Measurements from ENCODE around the gene SP2. TPM values are rescaled to one million over a fixed set of nuclear protein-coding genes. Genes with fewer than 3 reads are reported as not detected.

Gene SP2
- total and polyA plus RNA-seq, 5 experiments from 2014 or later, result 4.5 to 31.7 (median 13.0) TPM

- Mint-ChIP-seq H3K9me3 (no peaks in the 10 kb centered on the region), H3K27me3 (no peaks in the 10 kb centered on the region), H3K4me3 (peak overlapping the region in 6 of 10 donors; percentile 16 to 75 (median 52)), H3K36me3 (no peaks in the 10 kb centered on the region), H3K4me1 (peaks cover 22 to 44% (median 35%) of the 10 kb centered on the region in 4 donors), H3K27ac (peak overlapping the region in 3 of 10 donors; percentile 7 to 84 (median 53))
- POLR2A ChIA-PET, result interaction anchor here (0.8 to 1.1 kb wide), 4 partner anchors 12 to 53 kb away, joined by 3 to 7 read pairs (median 3); partner anchors contain the start of genes LRRC46, MRPL10, SCRN2 and SP2
- DNase-seq, result no peak
- no peak for ATAC-seq
Measured at GRCh38 chr17:47883589-47884426, 12.2 kb upstream of the SP2 start.

GRCh38 chr17:47884427-47884740, 11.7 kb upstream of the SP2 start:
- ATAC-seq, result no peak
- H3K36me3 Mint-ChIP-seq, result no peaks in the 10 kb centered on the region
- peak overlapping the region in 2 of 10 donors; percentile 43 to 82 for H3K27ac Mint-ChIP-seq
- DNase-seq, result no peak
- H3K4me1 Mint-ChIP-seq, result peaks cover 19 to 40% (median 33%) of the 10 kb centered on the region in 4 donors
- H3K9me3 Mint-ChIP-seq, result no peaks in the 10 kb centered on the region
- H3K4me3 Mint-ChIP-seq, result peak overlapping the region in 6 of 10 donors; percentile 59 to 83 (median 66)
- POLR2A ChIA-PET, result interaction anchor here (0.8 to 1.1 kb wide), 3 partner anchors 11 to 53 kb away, joined by 3 to 7 read pairs (median 3); partner anchors contain the start of genes LRRC46, MRPL10, SCRN2 and SP2
- H3K27me3 Mint-ChIP-seq, result no peaks in the 10 kb centered on the region

GRCh38 chr17:47884905-47885730, 10.9 kb upstream of the SP2 start:
- Mint-ChIP-seq H3K4me3 (peak overlapping the region in 9 of 10 donors; percentile 10 to 83 (median 61)), H3K27me3 (no peaks in the 10 kb centered on the region), H3K36me3 (no peaks in the 10 kb centered on the region), H3K9me3 (no peaks in the 10 kb centered on the region), H3K4me1 (peaks cover 22 to 46% (median 37%) of the 10 kb centered on the region in 4 donors), H3K27ac (peak overlapping the region in 6 of 10 donors; percentile 5 to 87 (median 54))
- POLR2A ChIA-PET, result interaction anchor here (1.0 to 1.3 kb wide), 3 partner anchors 10 to 54 kb away, joined by 3 to 7 read pairs (median 6); partner anchors contain the start of genes LRRC46, MRPL10 and SP2
- DNase-seq (peak in 7 of 10 donors; percentile 2 to 36 (median 26)), ATAC-seq (peak; percentile 40 to 74)

GRCh38 chr17:47888293-47888692, 7.7 kb upstream of the SP2 start:
- POLR2A ChIA-PET, result interaction anchor here (9.5 kb wide), 1 partner anchor 44 kb away, joined by 203 read pairs; the partner anchor contains the start of genes SCRN2 and SP6
- no peak overlapping the region for H3K27ac Mint-ChIP-seq
- no peaks in the 10 kb centered on the region for H3K27me3 Mint-ChIP-seq
- peaks cover 19 to 40% (median 33%) of the 10 kb centered on the region in 4 donors for H3K4me1 Mint-ChIP-seq
- ATAC-seq (no peak), DNase-seq (no peak)
- H3K9me3 Mint-ChIP-seq, result no peaks in the 10 kb centered on the region
- no peaks in the 10 kb centered on the region for H3K36me3 Mint-ChIP-seq
- no peak overlapping the region for H3K4me3 Mint-ChIP-seq

GRCh38 chr17:47889734-47890529, 6.1 kb upstream of the SP2 start:
- Mint-ChIP-seq H3K9me3 (no peaks in the 10 kb centered on the region), H3K27me3 (no peaks in the 10 kb centered on the region), H3K4me3 (peak overlapping the region in 1 of 10 donors; percentile 60), H3K4me1 (peaks cover 16 to 37% (median 32%) of the 10 kb centered on the region in 4 donors), H3K36me3 (no peaks in the 10 kb centered on the region), H3K27ac (peak overlapping the region in 2 of 10 donors; percentile 38 to 48)
- ATAC-seq, result peak; percentile 97 to 100
- peak; percentile 77 to 94 (median 89) for DNase-seq
- POLR2A ChIA-PET, result interaction anchor here (0.5 to 9.5 kb wide), 5 partner anchors 11 to 194 kb away, joined by 3 to 203 read pairs (median 3); partner anchors contain the start of genes OSBPL7, SCRN2 and SP6

GRCh38 chr17:47891545-47892088, 4.4 kb upstream of the SP2 start:
- Mint-ChIP-seq H3K27me3 (peaks cover 0 to 3% (median 0%) of the 10 kb centered on the region in 5 donors), H3K27ac (peak overlapping the region in 3 of 10 donors; percentile 1 to 36 (median 29)), H3K4me1 (peaks cover 13 to 27% (median 24%) of the 10 kb centered on the region in 4 donors), H3K4me3 (peak overlapping the region in 3 of 10 donors; percentile 15 to 63 (median 19)), H3K9me3 (no peaks in the 10 kb centered on the region), H3K36me3 (no peaks in the 10 kb centered on the region)
- POLR2A ChIA-PET, result interaction anchor here (0.6 to 9.5 kb wide), 3 partner anchors 48 to 81 kb away, joined by 3 to 203 read pairs (median 4); partner anchors contain the start of genes SCRN2 and SP6
- DNase-seq, result no peak
- no peak for ATAC-seq

GRCh38 chr17:47894498-47895346, 1.3 kb upstream of the SP2 start:
- Mint-ChIP-seq H3K36me3 (peaks cover 0 to 16% (median 5%) of the 10 kb centered on the region in 3 donors), H3K27ac (peak overlapping the region; percentile 98 to 100 (median 100)), H3K4me1 (peaks cover 24 to 57% (median 52%) of the 10 kb centered on the region in 4 donors), H3K27me3 (peaks cover 0 to 3% (median 0%) of the 10 kb centered on the region in 5 donors), H3K9me3 (no peaks in the 10 kb centered on the region), H3K4me3 (peak overlapping the region; percentile 89 to 100 (median 99))
- POLR2A ChIA-PET, result interaction anchor here (0.7 to 9.5 kb wide), 29 partner anchors 9 to 718 kb away, joined by 3 to 203 read pairs (median 6); partner anchors contain the start of genes CDK5RAP3, LRRC46, MRPL10 and OSBPL7
- DNase-seq (no peak), ATAC-seq (no peak)

- peak overlapping the region; percentile 89 to 100 (median 99) for H3K4me3 Mint-ChIP-seq
- POLR2A ChIA-PET, result interaction anchor here (0.7 to 9.5 kb wide), 39 partner anchors 9 to 717 kb away, joined by 3 to 203 read pairs (median 5); partner anchors contain the start of genes CDK5RAP3, LRRC46, MRPL10 and OSBPL7
- peak overlapping the region; percentile 98 to 100 (median 100) for H3K27ac Mint-ChIP-seq
- H3K27me3 Mint-ChIP-seq, result peaks cover 0 to 3% (median 0%) of the 10 kb centered on the region in 5 donors
- DNase-seq (peak in 1 of 10 donors; percentile 10), ATAC-seq (no peak)
- peaks cover 23 to 58% (median 53%) of the 10 kb centered on the region in 4 donors for H3K4me1 Mint-ChIP-seq
- H3K36me3 Mint-ChIP-seq, result peaks cover 0 to 21% (median 5%) of the 10 kb centered on the region in 3 donors
- H3K9me3 Mint-ChIP-seq, result no peaks in the 10 kb centered on the region
Measured at GRCh38 chr17:47895347-47895855, 635 bp upstream of the SP2 start.

GRCh38 chr17:47896672-47897490, 845 bp downstream of the SP2 start:
- no peaks in the 10 kb centered on the region for H3K9me3 Mint-ChIP-seq
- DNase-seq (no peak), ATAC-seq (peak in 1 of 2 donors; percentile 1)
- peaks cover 0 to 36% (median 5%) of the 10 kb centered on the region in 3 donors for H3K36me3 Mint-ChIP-seq
- POLR2A ChIA-PET, result interaction anchor here (2.6 to 9.5 kb wide), 4 partner anchors 46 to 75 kb away, joined by 12 to 203 read pairs (median 63); partner anchors contain the start of genes CDK5RAP3, PNPO, SCRN2 and SP6
- peaks cover 0 to 3% (median 0%) of the 10 kb centered on the region in 5 donors for H3K27me3 Mint-ChIP-seq
- peak overlapping the region; percentile 89 to 100 (median 95) for H3K4me3 Mint-ChIP-seq
- H3K4me1 Mint-ChIP-seq, result peaks cover 23 to 62% (median 58%) of the 10 kb centered on the region in 4 donors
- H3K27ac Mint-ChIP-seq, result peak overlapping the region; percentile 91 to 100 (median 98)
